Posterior vena cava (tissue), 2 donors: ENCODE results near the gene MAF. TPM values are rescaled to one million over a fixed set of nuclear protein-coding genes. Genes with fewer than 3 reads are reported as not detected.

Experiments used
- DNase-seq: peaks from one replicate; pipeline ENCODE4 v3.0.0-alpha.2; 2020; ENCODE audit warnings: low spot score
- intact Hi-C, 2 donors: fragments of 100-400 bp; cut with DNase I; formaldehyde crosslinking; loops; one replicate each; pipeline versions ENCODE4 v1.14.1 to v1.14.2; 2022 to 2023
- total RNA-seq, 2 donors: library from RNA; stranded (reverse); fragmentation: NEBNext Ultra II Directional; extraction: Animal tissue kit (Norgen Biotek cat#: 25700); gene quantifications; one replicate each; pipeline ENCODE4 v1.2.1, GENCODE V29; 2021
- donor health status: DM: yes; HTN: yes; CAD: no.
- donor health status: DM: yes; HTN: yes; CAD: no.

The MAF gene
- total RNA-seq, 2 donors from 2014 or later, result 39.1 to 54.6 TPM

- DNase-seq, result no peak
- intact Hi-C loops, result no loop called here
Measured at GRCh38 chr16:79562166-79562823, 38.2 kb downstream of the MAF start.

- intact Hi-C loops, result no loop called here
- DNase-seq, result no peak
Measured at GRCh38 chr16:79561729-79562128, 38.8 kb downstream of the MAF start.

GRCh38 chr16:79560923-79561322, 39.6 kb downstream of the MAF start:
- intact Hi-C loops, result no loop called here
- no peak for DNase-seq

- intact Hi-C loops, result no loop called here
- DNase-seq, result no peak
Measured at GRCh38 chr16:79560318-79560717, 40.2 kb downstream of the MAF start.

GRCh38 chr16:79559532-79559931, 41.0 kb downstream of the MAF start:
- DNase-seq, result no peak

GRCh38 chr16:79557421-79557820, 43.1 kb downstream of the MAF start:
- no peak for DNase-seq
- intact Hi-C loops, result no loop called here

More at GRCh38 chr16:79559532-79559931, 41.0 kb downstream of the MAF start:
- intact Hi-C loops, result no loop called here

GRCh38 chr16:79554912-79555311, 45.6 kb downstream of the MAF start:
- intact Hi-C loops, result no loop called here
- no peak for DNase-seq

- intact Hi-C loops, result no loop called here
- no peak for DNase-seq
Measured at GRCh38 chr16:79550373-79550772, 50.2 kb downstream of the MAF start.

GRCh38 chr16:79547085-79547484, 53.5 kb downstream of the MAF start:
- intact Hi-C loops, result no loop called here
- no peak for DNase-seq
